GM23338 (cell line): ENCODE results near the gene SETBP1. TPM values are rescaled to one million over a fixed set of nuclear protein-coding genes. Genes with fewer than 3 reads are reported as not detected.

ENCODE experiments used
- ATAC-seq: fragments of 200-7000 bp; cut with Tn5 transposase; 3 replicates; pipeline ENCODE4 v1.9.1; 2020
- DNase-seq: peaks from one replicate; pipeline ENCODE4 v3.0.0-alpha.2; 2015; ENCODE audit warnings: low spot score
- H2AFZ ChIP-seq: fragments of 200-600 bp; sonication (generic); 2 replicates; pipeline ENCODE4 v1.8.0; 2016; ENCODE audit warnings: antibody characterized with exemption, mild to moderate bottlenecking, moderate library complexity
- H3F3A ChIP-seq: fragments of 200-600 bp; sonication (generic); replicated peaks from 2 replicates; pipeline ENCODE4 v1.8.0; 2017; ENCODE audit warnings: antibody characterized with exemption, mixed run types, low read depth
- H3K27ac ChIP-seq: fragments of 200-600 bp; sonication (generic); 2 replicates; pipeline ENCODE4 v1.6.1; 2016; ENCODE audit warnings: low read depth
- H3K27me3 ChIP-seq: fragments of 200-600 bp; sonication (generic); 2 replicates; pipeline ENCODE4 v1.8.0; 2016; ENCODE audit warnings: mild to moderate bottlenecking, mixed run types, moderate library complexity; ENCODE audit not compliant: insufficient read depth
- H3K36me3 ChIP-seq: fragments of 200-600 bp; sonication (generic); 2 replicates; pipeline ENCODE4 v1.8.0; 2016; ENCODE audit warnings: mild to moderate bottlenecking; ENCODE audit not compliant: insufficient read depth
- H3K4me1 ChIP-seq: fragments of 200-600 bp; sonication (generic); 2 replicates; pipeline ENCODE4 v1.8.0; 2016; ENCODE audit warnings: mild to moderate bottlenecking, moderate library complexity; ENCODE audit not compliant: insufficient read depth
- H3K4me2 ChIP-seq: fragments of 200-600 bp; sonication (generic); 2 replicates; pipeline ENCODE4 v1.7.1; 2017; ENCODE audit warnings: mixed run types
- H3K4me3 ChIP-seq: fragments of 200-600 bp; sonication (generic); 2 replicates; pipeline ENCODE4 v1.6.1; 2016; ENCODE audit warnings: mixed run types
- H3K79me2 ChIP-seq: fragments of 200-600 bp; sonication (generic); replicated peaks from 2 replicates; pipeline ENCODE4 v1.8.0; 2017; ENCODE audit warnings: mild to moderate bottlenecking; ENCODE audit not compliant: insufficient read depth
- H3K9me2 ChIP-seq: fragments of 200-600 bp; sonication (generic); 2 replicates; pipeline ENCODE4 v1.8.0; 2017; ENCODE audit not compliant: insufficient read depth
- H4K20me1 ChIP-seq: fragments of 200-600 bp; sonication (generic); replicated peaks from 2 replicates; pipeline ENCODE4 v1.8.0; 2017; ENCODE audit warnings: mild to moderate bottlenecking; ENCODE audit not compliant: insufficient read depth
- H3K27ac Mint-ChIP-seq: 2 replicates; pipeline ENCODE4 v1.8.0; 2020; ENCODE audit warnings: inconsistent platforms, mild to moderate bottlenecking, moderate library complexity, mixed read lengths
- H3K27me3 Mint-ChIP-seq: 3 replicates; pipeline ENCODE4 v1.8.0; 2022; ENCODE audit warnings: low read depth, mild to moderate bottlenecking, moderate library complexity, mixed read lengths, inconsistent platforms; ENCODE audit not compliant: insufficient read depth, poor library complexity
- H3K36me3 Mint-ChIP-seq: 3 replicates; pipeline ENCODE4 v1.8.0; 2021; ENCODE audit warnings: low read depth, mild to moderate bottlenecking, inconsistent platforms, moderate library complexity, mixed read lengths
- H3K4me1 Mint-ChIP-seq: 3 replicates; pipeline ENCODE4 v1.8.0; 2020; ENCODE audit warnings: mild to moderate bottlenecking, inconsistent platforms, mixed read lengths
- H3K4me3 Mint-ChIP-seq: 3 replicates; pipeline ENCODE4 v1.8.0; 2021; ENCODE audit warnings: moderate library complexity, mild to moderate bottlenecking, inconsistent platforms, mixed read lengths
- H3K9me3 Mint-ChIP-seq: 3 replicates; pipeline ENCODE4 v1.8.0; 2020; ENCODE audit warnings: moderate library complexity, mild to moderate bottlenecking, inconsistent platforms, mixed read lengths
- CREB1 ChIP-seq: fragments of 250-450 bp; sonication (Bioruptor Pico); IDR thresholded peaks from 2 replicates; pipeline ENCODE4 v1.5.0; 2020; ENCODE audit warnings: low read depth, mild to moderate bottlenecking, moderate library complexity
- CTCF ChIP-seq, 2 experiments: fragments of 200-600 bp in 1 of 2; sonication (generic) in 1 of 2; conservative IDR thresholded peaks; 2 replicates each; pipeline versions ENCODE4 v1.5.1 to v1.6.1; 2016 to 2017; ENCODE audit warnings: antibody characterized with exemption in 2 of 2, low read depth in 2 of 2, mild to moderate bottlenecking in 2 of 2, moderate library complexity in 1 of 2
- EZH2 ChIP-seq: fragments of 200-600 bp; sonication (generic); IDR thresholded peaks from one replicate; pipeline ENCODE4 v1.8.0; 2017; ENCODE audit warnings: antibody characterized with exemption, mild to moderate bottlenecking, low read depth; ENCODE audit not compliant: unreplicated experiment
- EZH2phosphoT487 ChIP-seq: fragments of 200-600 bp; sonication (generic); IDR thresholded peaks from one replicate; pipeline ENCODE4 v1.8.1; 2018; ENCODE audit warnings: antibody characterized with exemption; ENCODE audit not compliant: unreplicated experiment
- JUNB ChIP-seq: IDR thresholded peaks from one replicate; pipeline ENCODE4 v1.6.1; 2016; ENCODE audit warnings: antibody characterized with exemption; ENCODE audit not compliant: unreplicated experiment
- NANOG ChIP-seq: IDR thresholded peaks from 2 replicates; pipeline ENCODE4 v1.6.1; 2016; ENCODE audit warnings: antibody characterized with exemption, borderline replicate concordance
- POLR2AphosphoS5 ChIP-seq: IDR thresholded peaks from 2 replicates; pipeline ENCODE4 v1.6.1; 2016; ENCODE audit warnings: antibody characterized with exemption, low read depth
- REST ChIP-seq: IDR thresholded peaks from one replicate; pipeline ENCODE4 v1.6.1; 2018; ENCODE audit warnings: antibody characterized with exemption; ENCODE audit not compliant: unreplicated experiment
- STAT1 ChIP-seq: IDR thresholded peaks from one replicate; pipeline ENCODE4 v1.6.1; 2016; ENCODE audit warnings: antibody characterized with exemption; ENCODE audit not compliant: unreplicated experiment
- ZNF331 ChIP-seq: fragments of 250-450 bp; sonication (Bioruptor Pico); IDR thresholded peaks from 2 replicates; pipeline ENCODE4 v1.5.0; 2020; ENCODE audit warnings: low read depth, mild to moderate bottlenecking, moderate library complexity
- polyA plus RNA-seq: library from polyadenylated mRNA; unstranded; fragments of >200 nt; fragmentation: Nextera tagmentation; extraction: Ambion mirVana; gene quantifications from 2 replicates; pipeline ENCODE4 v1.2.1, GENCODE V29; 2016
- total RNA-seq: library from RNA; depleted of rRNA; stranded (reverse); fragments of >200 nt; shearing (Covaris generic); gene quantifications from 2 replicates; pipeline ENCODE4 v1.2.3, GENCODE V29; 2014
- TF ChIP-seq, protein P1 (sequence below): fragments of 250-450 bp; sonication (Bioruptor Pico); IDR thresholded peaks from 2 replicates; pipeline ENCODE4 v1.5.0; 2020; ENCODE audit warnings: mild to moderate bottlenecking, moderate library complexity

SETBP1 gene
- total and polyA plus RNA-seq, 2 experiments from 2014 or later = 1.6 to 5.5 TPM

DNA sequence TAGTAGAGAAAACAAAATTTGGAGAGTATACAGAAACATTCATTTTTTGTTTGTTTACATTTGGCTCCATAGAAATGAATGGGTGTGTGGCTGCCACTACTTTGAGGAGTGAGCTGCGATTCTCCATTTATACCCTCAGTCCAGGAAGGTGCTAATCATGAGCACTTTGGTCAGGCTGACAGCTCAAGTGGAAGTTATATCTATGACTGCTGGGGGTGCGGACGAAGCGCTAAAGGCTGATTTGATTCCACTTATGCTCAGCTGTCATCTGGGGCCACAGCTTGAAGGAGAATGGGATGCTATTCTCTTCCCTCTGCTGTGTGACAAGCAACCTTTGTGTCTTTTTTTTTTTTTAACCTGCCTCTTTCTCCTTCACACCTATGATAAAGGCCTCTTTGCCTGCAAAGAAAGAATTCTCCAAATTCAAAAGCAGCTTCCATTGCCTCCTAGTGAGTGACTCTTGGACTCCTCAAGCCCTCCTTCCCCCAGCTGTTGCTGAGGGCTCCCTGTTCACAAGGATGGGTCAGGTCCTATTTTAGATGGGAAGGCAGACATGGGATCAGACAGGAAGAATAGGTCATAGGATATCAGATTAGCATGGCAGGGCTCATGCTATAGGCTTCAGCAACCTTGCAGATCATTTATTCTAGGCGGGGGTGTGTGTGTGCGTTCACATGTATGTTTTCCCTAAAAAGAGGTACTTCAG, 201.6 kb downstream of the SETBP1 start:
- Mint-ChIP-seq H3K27ac (no peak overlapping the region), H3K4me3 (no peak overlapping the region), H3K36me3 (peaks cover 5% of the 10 kb centered on the region; the same call in 1 of the 3 replicates), H3K27me3 (peaks cover 6% of the 10 kb centered on the region), H3K4me1 (peaks cover 17% of the 10 kb centered on the region), H3K9me3 (peaks cover 9% of the 10 kb centered on the region)
- TF ChIP-seq CREB1 (CRISPR knock-in tag) (no peak), NANOG (no peak), REST (no peak), STAT1 (no peak), ZNF331 (CRISPR knock-in tag) (no peak), JUNB (no peak), EZH2phosphoT487 (no peak), CTCF (conservative IDR thresholded peaks at IDR 0.05; ENCODE audit: low read depth in 2 of 2) (no peak), EZH2 (no peak), POLR2AphosphoS5 (no peak)
- TF ChIP-seq, protein P1, sequence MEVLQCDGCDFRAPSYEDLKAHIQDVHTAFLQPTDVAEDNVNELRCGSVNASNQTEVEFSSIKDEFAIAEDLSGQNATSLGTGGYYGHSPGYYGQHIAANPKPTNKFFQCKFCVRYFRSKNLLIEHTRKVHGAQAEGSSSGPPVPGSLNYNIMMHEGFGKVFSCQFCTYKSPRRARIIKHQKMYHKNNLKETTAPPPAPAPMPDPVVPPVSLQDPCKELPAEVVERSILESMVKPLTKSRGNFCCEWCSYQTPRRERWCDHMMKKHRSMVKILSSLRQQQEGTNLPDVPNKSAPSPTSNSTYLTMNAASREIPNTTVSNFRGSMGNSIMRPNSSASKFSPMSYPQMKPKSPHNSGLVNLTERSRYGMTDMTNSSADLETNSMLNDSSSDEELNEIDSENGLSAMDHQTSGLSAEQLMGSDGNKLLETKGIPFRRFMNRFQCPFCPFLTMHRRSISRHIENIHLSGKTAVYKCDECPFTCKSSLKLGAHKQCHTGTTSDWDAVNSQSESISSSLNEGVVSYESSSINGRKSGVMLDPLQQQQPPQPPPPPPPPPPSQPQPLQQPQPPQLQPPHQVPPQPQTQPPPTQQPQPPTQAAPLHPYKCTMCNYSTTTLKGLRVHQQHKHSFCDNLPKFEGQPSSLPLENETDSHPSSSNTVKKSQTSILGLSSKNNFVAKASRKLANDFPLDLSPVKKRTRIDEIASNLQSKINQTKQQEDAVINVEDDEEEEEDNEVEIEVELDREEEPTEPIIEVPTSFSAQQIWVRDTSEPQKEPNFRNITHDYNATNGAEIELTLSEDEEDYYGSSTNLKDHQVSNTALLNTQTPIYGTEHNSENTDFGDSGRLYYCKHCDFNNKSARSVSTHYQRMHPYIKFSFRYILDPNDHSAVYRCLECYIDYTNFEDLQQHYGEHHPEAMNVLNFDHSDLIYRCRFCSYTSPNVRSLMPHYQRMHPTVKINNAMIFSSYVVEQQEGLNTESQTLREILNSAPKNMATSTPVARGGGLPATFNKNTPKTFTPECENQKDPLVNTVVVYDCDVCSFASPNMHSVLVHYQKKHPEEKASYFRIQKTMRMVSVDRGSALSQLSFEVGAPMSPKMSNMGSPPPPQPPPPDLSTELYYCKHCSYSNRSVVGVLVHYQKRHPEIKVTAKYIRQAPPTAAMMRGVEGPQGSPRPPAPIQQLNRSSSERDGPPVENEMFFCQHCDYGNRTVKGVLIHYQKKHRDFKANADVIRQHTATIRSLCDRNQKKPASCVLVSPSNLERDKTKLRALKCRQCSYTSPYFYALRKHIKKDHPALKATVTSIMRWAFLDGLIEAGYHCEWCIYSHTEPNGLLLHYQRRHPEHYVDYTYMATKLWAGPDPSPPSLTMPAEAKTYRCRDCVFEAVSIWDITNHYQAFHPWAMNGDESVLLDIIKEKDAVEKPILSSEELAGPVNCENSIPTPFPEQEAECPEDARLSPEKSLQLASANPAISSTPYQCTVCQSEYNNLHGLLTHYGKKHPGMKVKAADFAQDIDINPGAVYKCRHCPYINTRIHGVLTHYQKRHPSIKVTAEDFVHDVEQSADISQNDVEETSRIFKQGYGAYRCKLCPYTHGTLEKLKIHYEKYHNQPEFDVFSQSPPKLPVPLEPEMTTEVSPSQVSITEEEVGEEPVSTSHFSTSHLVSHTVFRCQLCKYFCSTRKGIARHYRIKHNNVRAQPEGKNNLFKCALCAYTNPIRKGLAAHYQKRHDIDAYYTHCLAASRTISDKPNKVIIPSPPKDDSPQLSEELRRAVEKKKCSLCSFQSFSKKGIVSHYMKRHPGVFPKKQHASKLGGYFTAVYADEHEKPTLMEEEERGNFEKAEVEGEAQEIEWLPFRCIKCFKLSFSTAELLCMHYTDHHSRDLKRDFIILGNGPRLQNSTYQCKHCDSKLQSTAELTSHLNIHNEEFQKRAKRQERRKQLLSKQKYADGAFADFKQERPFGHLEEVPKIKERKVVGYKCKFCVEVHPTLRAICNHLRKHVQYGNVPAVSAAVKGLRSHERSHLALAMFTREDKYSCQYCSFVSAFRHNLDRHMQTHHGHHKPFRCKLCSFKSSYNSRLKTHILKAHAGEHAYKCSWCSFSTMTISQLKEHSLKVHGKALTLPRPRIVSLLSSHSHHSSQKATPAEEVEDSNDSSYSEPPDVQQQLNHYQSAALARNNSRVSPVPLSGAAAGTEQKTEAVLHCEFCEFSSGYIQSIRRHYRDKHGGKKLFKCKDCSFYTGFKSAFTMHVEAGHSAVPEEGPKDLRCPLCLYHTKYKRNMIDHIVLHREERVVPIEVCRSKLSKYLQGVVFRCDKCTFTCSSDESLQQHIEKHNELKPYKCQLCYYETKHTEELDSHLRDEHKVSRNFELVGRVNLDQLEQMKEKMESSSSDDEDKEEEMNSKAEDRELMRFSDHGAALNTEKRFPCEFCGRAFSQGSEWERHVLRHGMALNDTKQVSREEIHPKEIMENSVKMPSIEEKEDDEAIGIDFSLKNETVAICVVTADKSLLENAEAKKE (CRISPR knock-in tag) = no peak
- Histone ChIP-seq H4K20me1 (no peaks in the 10 kb centered on the region), H3F3A (no peaks in the 10 kb centered on the region), H3K4me1 (peaks cover 11% of the 10 kb centered on the region), H3K79me2 (no peaks in the 10 kb centered on the region), H3K9me2 (peaks cover 15% of the 10 kb centered on the region; the same call in 1 of the 2 replicates), H3K36me3 (no peaks in the 10 kb centered on the region), H3K4me2 (no peak overlapping the region), H3K27ac (no peak overlapping the region), H2AFZ (no peak overlapping the region), H3K27me3 (no peaks in the 10 kb centered on the region), H3K4me3 (no peak overlapping the region)
- DNase-seq (no peak), ATAC-seq (no peak)
